Caco-2 (cell line): ENCODE measurements around the gene DCST1. TPM values are rescaled to one million over a fixed set of nuclear protein-coding genes. Genes with fewer than 3 reads are reported as not detected.

Experiments used
- BruUV-seq: library from RNA; stranded (reverse); fragments of 400-500 nt; replicated peaks from 2 replicates; lab custom pipeline; 2021; lab: Mats Ljungman, UMichigan
- CTCF ChIA-PET: fragments of 300-600 bp; sonication (Branson Sonifier 250); formaldehyde crosslinking; loops from one replicate; lab custom pipeline; 2022; ENCODE audit warnings: antibody characterized with exemption; lab: Charles Lee
- POLR2A ChIA-PET: fragments of 300-600 bp; sonication (Branson Sonifier 250); formaldehyde crosslinking; loops from one replicate; lab custom pipeline; 2022; ENCODE audit warnings: antibody characterized with exemption; lab: Charles Lee
- DNase-seq, 2 experiments: peaks; one replicate each; pipeline versions ENCODE4 v3.0.0 to v3.0.0-alpha.2; 2020 to 2022
- H3K27me3 ChIP-seq: replicated peaks from 2 replicates; pipeline ENCODE4 v1.6.0; 2011; ENCODE audit warnings: low read length; ENCODE audit not compliant: control insufficient read depth, insufficient read depth
- H3K36me3 ChIP-seq: 2 replicates; pipeline ENCODE4 v1.5.1; 2011; ENCODE audit warnings: low read length; ENCODE audit not compliant: control insufficient read depth, insufficient read depth
- H3K4me1 ChIP-seq: fragments of 250-450 bp; sonication (Bioruptor Pico); 2 replicates; pipeline ENCODE4 v1.5.1; 2020; ENCODE audit warnings: mild to moderate bottlenecking
- H3K4me3 ChIP-seq: 2 replicates; pipeline ENCODE4 v1.5.1; 2011; ENCODE audit warnings: low read depth, mild to moderate bottlenecking, control low read depth, low read length
- H3K9me3 ChIP-seq: fragments of 250-450 bp; sonication (Bioruptor Pico); 2 replicates; pipeline ENCODE4 v1.5.1; 2020; ENCODE audit warnings: mild to moderate bottlenecking, moderate library complexity
- H3K27ac Mint-ChIP-seq: one replicate; pipeline ENCODE4 v1.8.0; 2022; ENCODE audit warnings: mixed read lengths; ENCODE audit not compliant: unreplicated experiment
- H3K27me3 Mint-ChIP-seq: one replicate; pipeline ENCODE4 v1.8.0; 2022; ENCODE audit warnings: mixed read lengths; ENCODE audit not compliant: insufficient read depth, unreplicated experiment
- H3K36me3 Mint-ChIP-seq: one replicate; pipeline ENCODE4 v1.8.0; 2022; ENCODE audit warnings: mild to moderate bottlenecking, mixed read lengths; ENCODE audit not compliant: insufficient read depth, unreplicated experiment
- H3K4me1 Mint-ChIP-seq: one replicate; pipeline ENCODE4 v1.8.0; 2022; ENCODE audit warnings: low read depth, mixed read lengths; ENCODE audit not compliant: unreplicated experiment
- H3K4me3 Mint-ChIP-seq: one replicate; pipeline ENCODE4 v1.8.0; 2022; ENCODE audit warnings: mild to moderate bottlenecking, moderate library complexity, mixed read lengths; ENCODE audit not compliant: unreplicated experiment
- H3K9me3 Mint-ChIP-seq: one replicate; pipeline ENCODE4 v1.8.0; 2022; ENCODE audit warnings: mixed read lengths; ENCODE audit not compliant: unreplicated experiment
- intact Hi-C: fragments of 100-400 bp; cut with micrococcal nuclease; formaldehyde crosslinking; loops from one replicate; pipeline ENCODE4 v1.10.0; 2022; ENCODE audit not compliant: unreplicated experiment
- total RNA-seq: library from RNA; stranded (reverse); gene quantifications from 2 replicates; pipeline ENCODE4 v1.2.3, GENCODE V29; 2022
- TF ChIP-seq, protein P1 (sequence below), 2 experiments: fragments of 200-600 bp in 1 of 2; IDR thresholded peaks; 1 replicate in 1 of 2; 2 replicates in 1 of 2; pipeline versions ENCODE4 v1.5.1 to v1.8.0; 2011 to 2022; ENCODE audit warnings: antibody characterized with exemption in 1 of 2, control low read depth in 1 of 2, inconsistent platforms in 1 of 2, low read depth in 1 of 2, low read length in 1 of 2, mild to moderate bottlenecking in 1 of 2, moderate library complexity in 1 of 2; ENCODE audit not compliant: insufficient read depth in 1 of 2, severe bottlenecking in 1 of 2, unreplicated experiment in 1 of 2

Gene DCST1
- total RNA-seq, 1 experiment from 2014 or later, result not detected

DNA sequence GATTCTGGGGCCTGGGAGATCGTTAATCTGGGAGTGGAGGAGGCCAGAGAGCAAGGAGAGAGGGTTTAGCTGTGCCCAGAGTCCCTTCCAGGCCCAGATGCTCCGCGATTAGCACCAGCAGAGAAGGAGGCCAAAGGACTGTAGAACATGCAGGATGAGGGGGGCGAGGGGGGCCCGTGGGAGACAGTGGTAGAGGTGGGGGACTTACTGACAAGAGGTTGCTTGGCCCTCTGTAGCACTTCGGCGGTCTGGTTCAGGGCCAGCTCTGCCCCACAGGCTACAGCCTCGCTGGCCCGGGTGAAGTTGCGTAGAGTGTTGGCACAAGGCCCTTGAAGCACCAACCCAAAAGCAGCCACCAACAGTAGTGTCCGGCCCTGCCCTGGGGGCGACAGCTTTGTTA lies 738 bp upstream of the DCST1 start:
- Mint-ChIP-seq H3K9me3 (no peaks in the 10 kb centered on the region), H3K4me3 (no peak overlapping the region), H3K27ac (no peak overlapping the region), H3K36me3 (no peaks in the 10 kb centered on the region), H3K4me1 (peaks cover under 1% of the 10 kb centered on the region), H3K27me3 (peaks cover 4% of the 10 kb centered on the region)
- H3K27me3 ChIP-seq, result no peaks in the 10 kb centered on the region
- H3K9me3 ChIP-seq, result no peaks in the 10 kb centered on the region
- intact Hi-C loops, result no loop called here
- BruUV-seq, result no TSS peak
- no peak for DNase-seq
- H3K36me3 ChIP-seq, result no peaks in the 10 kb centered on the region
- ChIA-PET POLR2A (no interaction called here), CTCF (no interaction called here)
- TF ChIP-seq, protein P1, sequence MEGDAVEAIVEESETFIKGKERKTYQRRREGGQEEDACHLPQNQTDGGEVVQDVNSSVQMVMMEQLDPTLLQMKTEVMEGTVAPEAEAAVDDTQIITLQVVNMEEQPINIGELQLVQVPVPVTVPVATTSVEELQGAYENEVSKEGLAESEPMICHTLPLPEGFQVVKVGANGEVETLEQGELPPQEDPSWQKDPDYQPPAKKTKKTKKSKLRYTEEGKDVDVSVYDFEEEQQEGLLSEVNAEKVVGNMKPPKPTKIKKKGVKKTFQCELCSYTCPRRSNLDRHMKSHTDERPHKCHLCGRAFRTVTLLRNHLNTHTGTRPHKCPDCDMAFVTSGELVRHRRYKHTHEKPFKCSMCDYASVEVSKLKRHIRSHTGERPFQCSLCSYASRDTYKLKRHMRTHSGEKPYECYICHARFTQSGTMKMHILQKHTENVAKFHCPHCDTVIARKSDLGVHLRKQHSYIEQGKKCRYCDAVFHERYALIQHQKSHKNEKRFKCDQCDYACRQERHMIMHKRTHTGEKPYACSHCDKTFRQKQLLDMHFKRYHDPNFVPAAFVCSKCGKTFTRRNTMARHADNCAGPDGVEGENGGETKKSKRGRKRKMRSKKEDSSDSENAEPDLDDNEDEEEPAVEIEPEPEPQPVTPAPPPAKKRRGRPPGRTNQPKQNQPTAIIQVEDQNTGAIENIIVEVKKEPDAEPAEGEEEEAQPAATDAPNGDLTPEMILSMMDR (IDR thresholded peaks at IDR 0.05; ENCODE audit: insufficient read depth in 1 of 2, low read depth in 1 of 2, low read length in 1 of 2, severe bottlenecking in 1 of 2, unreplicated experiment in 1 of 2), result no peak
- no peak overlapping the region for H3K4me3 ChIP-seq
- H3K4me1 ChIP-seq, result no peaks in the 10 kb centered on the region

DNA sequence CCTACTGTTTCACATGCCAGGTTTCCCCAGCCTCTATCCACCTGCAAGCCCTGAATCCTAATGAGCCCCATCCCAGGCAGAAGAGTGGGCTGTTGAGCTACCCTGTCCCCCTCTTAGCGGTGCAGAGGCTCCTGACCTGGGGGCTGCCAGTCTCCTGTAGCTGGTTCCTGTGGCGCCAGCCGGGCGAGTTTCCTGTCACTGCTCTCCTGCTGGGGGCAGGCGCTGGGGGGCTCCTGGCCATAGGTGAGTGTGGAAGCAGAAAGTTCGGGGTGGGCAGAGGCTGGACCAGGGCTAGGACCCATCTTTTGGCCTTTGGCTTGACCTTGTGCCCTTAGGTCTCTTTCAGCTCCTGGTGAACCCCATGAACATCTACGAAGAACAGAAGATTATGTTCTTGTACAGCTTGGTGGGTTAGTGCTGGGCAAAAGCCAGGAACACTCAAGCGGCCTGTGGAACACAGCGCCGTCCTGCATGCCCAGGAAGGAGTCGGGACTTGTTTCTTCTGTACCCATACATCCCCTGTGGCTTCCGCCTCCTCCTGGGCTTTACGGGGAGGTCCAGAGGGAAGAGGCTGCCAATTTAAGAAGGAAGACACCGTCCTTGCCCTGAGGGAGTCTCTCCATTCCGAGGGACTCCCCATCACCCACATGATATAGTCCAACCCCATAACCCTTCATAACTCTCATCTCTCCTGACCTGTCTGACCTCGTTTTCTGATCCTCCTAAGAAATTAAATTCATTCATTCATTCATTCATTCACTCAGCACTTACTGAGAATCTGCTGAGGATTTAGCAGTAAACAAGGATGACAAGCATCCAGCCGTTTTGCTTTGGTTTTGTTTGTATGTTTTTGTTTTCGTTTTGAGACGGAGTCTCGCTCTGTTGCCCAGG lies 939 bp downstream of the DCST1 start:
- H3K9me3 Mint-ChIP-seq, result no peaks in the 10 kb centered on the region
- no peaks in the 10 kb centered on the region for H3K36me3 Mint-ChIP-seq
- ChIA-PET POLR2A (no interaction called here), CTCF (interaction anchor here (0.8 to 1.1 kb wide), 2 partner anchors 10 to 17 kb away, joined by 3 to 5 read pairs; no protein-coding TSS in a partner anchor)
- TF ChIP-seq, protein P1 (IDR thresholded peaks at IDR 0.05; ENCODE audit: insufficient read depth in 1 of 2, low read depth in 1 of 2, low read length in 1 of 2, severe bottlenecking in 1 of 2, unreplicated experiment in 1 of 2), result no peak
- H3K27me3 Mint-ChIP-seq, result peaks cover 4% of the 10 kb centered on the region
- intact Hi-C loops, result no loop called here
- H3K4me1 Mint-ChIP-seq, result peaks cover 10% of the 10 kb centered on the region
- no peaks in the 10 kb centered on the region for H3K27me3 ChIP-seq
- DNase-seq, result no peak
- H3K27ac Mint-ChIP-seq, result no peak overlapping the region
- no peaks in the 10 kb centered on the region for H3K4me1 ChIP-seq
- H3K4me3 Mint-ChIP-seq, result no peak overlapping the region
- no peak overlapping the region for H3K4me3 ChIP-seq
- no peaks in the 10 kb centered on the region for H3K36me3 ChIP-seq
- BruUV-seq, result no TSS peak
- H3K9me3 ChIP-seq, result no peaks in the 10 kb centered on the region

DNA sequence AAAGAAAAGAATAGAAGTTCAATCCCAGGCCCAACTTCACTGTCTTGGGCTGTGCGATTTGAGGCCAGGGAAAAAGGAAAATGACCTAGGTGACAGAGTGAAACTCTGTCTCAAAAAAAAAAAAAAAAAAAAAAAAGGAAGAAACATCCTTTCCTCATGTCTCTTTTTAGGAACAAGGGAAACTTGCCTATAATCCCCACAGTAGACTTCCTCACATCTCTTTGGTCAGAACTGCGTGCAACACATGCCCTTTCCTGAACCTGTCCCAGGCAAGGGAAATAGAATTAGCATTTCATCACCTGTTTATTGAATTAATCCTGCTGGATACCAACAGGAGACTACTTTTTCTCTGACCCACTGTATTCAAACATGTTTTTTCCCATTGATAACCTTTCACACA lies 2.3 kb downstream of the DCST1 start:
- Mint-ChIP-seq H3K9me3 (no peaks in the 10 kb centered on the region), H3K27me3 (peaks cover 4% of the 10 kb centered on the region), H3K4me3 (no peak overlapping the region), H3K4me1 (peaks cover 10% of the 10 kb centered on the region), H3K27ac (no peak overlapping the region), H3K36me3 (no peaks in the 10 kb centered on the region)
- Histone ChIP-seq H3K9me3 (no peaks in the 10 kb centered on the region), H3K4me1 (no peaks in the 10 kb centered on the region), H3K4me3 (no peak overlapping the region), H3K27me3 (no peaks in the 10 kb centered on the region), H3K36me3 (no peaks in the 10 kb centered on the region)
- CTCF ChIA-PET, result no interaction called here
- TF ChIP-seq, protein P1 (IDR thresholded peaks at IDR 0.05; ENCODE audit: insufficient read depth in 1 of 2, low read depth in 1 of 2, low read length in 1 of 2, severe bottlenecking in 1 of 2, unreplicated experiment in 1 of 2), result no peak
- intact Hi-C loops, result no loop called here
- no TSS peak for BruUV-seq
- DNase-seq, result no peak
- POLR2A ChIA-PET, result no interaction called here
